Activated CD4-positive, alpha-beta T cell treated with anti-CD3 and anti-CD28 coated beads for 36 hours (primary cell): ENCODE results near the gene DACT2. TPM values are rescaled to one million over a fixed set of nuclear protein-coding genes. Genes with fewer than 3 reads are reported as not detected.
"Not testable (repeated sequence)": the region's sequence is repeated elsewhere in the genome, so short reads cannot be mapped to it uniquely, and the experiment has no call there.

Experiments
- ATAC-seq: fragments of 200-7000 bp; cut with Tn5 transposase; one replicate; pipeline ENCODE4 v1.10.0; 2021; ENCODE audit warnings: mild to moderate bottlenecking, moderate library complexity
- CTCF ChIA-PET: fragments of 350-600 bp; sonication (Branson Sonifier 250); formaldehyde crosslinking; loops from one replicate; lab custom pipeline; 2021; ENCODE audit warnings: antibody characterized with exemption; lab: Charles Lee
- POLR2A ChIA-PET: fragments of 350-600 bp; sonication (Branson Sonifier 250); formaldehyde crosslinking; loops from one replicate; lab custom pipeline; 2021; ENCODE audit warnings: antibody characterized with exemption, inconsistent platforms; lab: Charles Lee
- DNase-seq: peaks from one replicate; pipeline ENCODE4 v3.0.0-alpha.2; 2020
- H3K27ac Mint-ChIP-seq: one replicate; pipeline ENCODE4 v1.8.0; 2021; ENCODE audit warnings: mixed read lengths
- H3K27me3 Mint-ChIP-seq: one replicate; pipeline ENCODE4 v1.8.0; 2021; ENCODE audit warnings: mixed read lengths
- H3K36me3 Mint-ChIP-seq: one replicate; pipeline ENCODE4 v1.8.0; 2021; ENCODE audit warnings: low read depth, mixed read lengths
- H3K4me1 Mint-ChIP-seq: one replicate; pipeline ENCODE4 v1.8.0; 2021; ENCODE audit warnings: mixed read lengths
- H3K4me3 Mint-ChIP-seq: one replicate; pipeline ENCODE4 v1.8.0; 2021; ENCODE audit warnings: mild to moderate bottlenecking, moderate library complexity, mixed read lengths
- H3K9me3 Mint-ChIP-seq: one replicate; pipeline ENCODE4 v1.8.0; 2021; ENCODE audit warnings: low read depth, mixed read lengths
- intact Hi-C, 2 experiments: fragments of 100-400 bp; cut with DNase I in 1 of 2; cut with micrococcal nuclease in 1 of 2; formaldehyde crosslinking; loops; one replicate each; pipeline versions ENCODE4 v1.14.2 to v1.15.1; 2022 to 2024; cut with DNase I, micrococcal nuclease
- total RNA-seq, 2 experiments: library from RNA; stranded (reverse); gene quantifications; one replicate each; pipeline ENCODE4 v1.2.3, GENCODE V29; 2021

The DACT2 gene
- total RNA-seq, 2 experiments from 2014 or later: 0.39 to 0.50 TPM

GRCh38 chr6:168275168-168275567, 44.4 kb downstream of the DACT2 start:
- Mint-ChIP-seq H3K4me3 (no peak overlapping the region), H3K36me3 (no peaks in the 10 kb centered on the region), H3K27me3 (peaks cover 29% of the 10 kb centered on the region), H3K4me1 (no peaks in the 10 kb centered on the region), H3K9me3 (no peaks in the 10 kb centered on the region), H3K27ac (no peak overlapping the region)
- intact Hi-C loops: no loop called here
- DNase-seq (no peak), ATAC-seq (no peak)
- POLR2A ChIA-PET: no interaction called here
- CTCF ChIA-PET: no interaction called here

GRCh38 chr6:168274037-168274952, 45.3 kb downstream of the DACT2 start:
- Mint-ChIP-seq H3K9me3 (no peaks in the 10 kb centered on the region), H3K27ac (no peak overlapping the region), H3K4me1 (no peaks in the 10 kb centered on the region), H3K4me3 (no peak overlapping the region), H3K36me3 (no peaks in the 10 kb centered on the region), H3K27me3 (peaks cover 30% of the 10 kb centered on the region)
- intact Hi-C loops: no loop called here
- DNase-seq: no peak
- no peak for ATAC-seq
- ChIA-PET POLR2A (no interaction called here), CTCF (no interaction called here)

- Mint-ChIP-seq H3K9me3 (no peaks in the 10 kb centered on the region), H3K4me3 (no peak overlapping the region), H3K4me1 (no peaks in the 10 kb centered on the region), H3K27ac (no peak overlapping the region), H3K36me3 (no peaks in the 10 kb centered on the region), H3K27me3 (peaks cover 28% of the 10 kb centered on the region)
- ChIA-PET POLR2A (no interaction called here), CTCF (no interaction called here)
- DNase-seq (no peak), ATAC-seq (no peak)
- intact Hi-C loops: no loop called here
Measured at GRCh38 chr6:168273441-168274036, 46.0 kb downstream of the DACT2 start.

- ATAC-seq (no peak), DNase-seq (no peak)
- Mint-ChIP-seq H3K4me3 (no peak overlapping the region), H3K27ac (no peak overlapping the region), H3K27me3 (peaks cover 28% of the 10 kb centered on the region), H3K36me3 (no peaks in the 10 kb centered on the region), H3K4me1 (no peaks in the 10 kb centered on the region), H3K9me3 (no peaks in the 10 kb centered on the region)
- ChIA-PET POLR2A (interaction anchor here (0.6 kb wide), 1 partner anchor 1363 kb away, joined by 3 read pairs; no protein-coding TSS in a partner anchor), CTCF (no interaction called here)
- intact Hi-C loops: no loop called here
Measured at GRCh38 chr6:168272415-168273325, 46.9 kb downstream of the DACT2 start.

- ChIA-PET CTCF (interaction anchor here (0.6 kb wide), 1 partner anchor 363 kb away, joined by 3 read pairs; no protein-coding TSS in a partner anchor), POLR2A (no interaction called here)
- ATAC-seq: no peak
- Mint-ChIP-seq H3K27ac (no peak overlapping the region), H3K27me3 (peaks cover 26% of the 10 kb centered on the region), H3K36me3 (no peaks in the 10 kb centered on the region), H3K4me1 (no peaks in the 10 kb centered on the region), H3K9me3 (no peaks in the 10 kb centered on the region), H3K4me3 (no peak overlapping the region)
- no peak for DNase-seq
- intact Hi-C loops: no loop called here
Measured at GRCh38 chr6:168270274-168271172, 49.1 kb downstream of the DACT2 start.

- ATAC-seq (no peak), DNase-seq (no peak)
- H3K9me3 Mint-ChIP-seq: no peaks in the 10 kb centered on the region
- H3K4me3 Mint-ChIP-seq: no peak overlapping the region
- intact Hi-C loops: no loop called here
- ChIA-PET POLR2A (no interaction called here), CTCF (no interaction called here)
- H3K27me3 Mint-ChIP-seq: peaks cover 22% of the 10 kb centered on the region
- H3K27ac Mint-ChIP-seq: no peak overlapping the region
- H3K4me1 Mint-ChIP-seq: no peaks in the 10 kb centered on the region
- no peaks in the 10 kb centered on the region for H3K36me3 Mint-ChIP-seq
Measured at GRCh38 chr6:168269455-168270243, 49.9 kb downstream of the DACT2 start.

- no peak for ATAC-seq
- intact Hi-C loops: no loop called here
- H3K4me3 Mint-ChIP-seq: no peak overlapping the region
- peaks cover 17% of the 10 kb centered on the region for H3K27me3 Mint-ChIP-seq
- no peaks in the 10 kb centered on the region for H3K9me3 Mint-ChIP-seq
- no peaks in the 10 kb centered on the region for H3K36me3 Mint-ChIP-seq
- ChIA-PET POLR2A (no interaction called here), CTCF (no interaction called here)
- H3K27ac Mint-ChIP-seq: no peak overlapping the region
- H3K4me1 Mint-ChIP-seq: no peaks in the 10 kb centered on the region
- no peak for DNase-seq
Measured at GRCh38 chr6:168268755-168269154, 50.8 kb downstream of the DACT2 start.

GRCh38 chr6:168267779-168268178, 51.8 kb downstream of the DACT2 start:
- CTCF ChIA-PET, H3K4me1 Mint-ChIP-seq, H3K27ac Mint-ChIP-seq, H3K9me3 Mint-ChIP-seq, H3K4me3 Mint-ChIP-seq, DNase-seq, intact Hi-C loops, POLR2A ChIA-PET, H3K36me3 Mint-ChIP-seq, ATAC-seq, H3K27me3 Mint-ChIP-seq: not testable (repeated sequence)

GRCh38 chr6:168265827-168266815, 53.5 kb downstream of the DACT2 start:
- POLR2A ChIA-PET: no interaction called here
- no peaks in the 10 kb centered on the region for H3K36me3 Mint-ChIP-seq

More at GRCh38 chr6:168265827-168266815, 53.5 kb downstream of the DACT2 start:
- H3K4me1 Mint-ChIP-seq: no peaks in the 10 kb centered on the region
- no peak overlapping the region for H3K4me3 Mint-ChIP-seq
- no peak overlapping the region for H3K27ac Mint-ChIP-seq
- no peak for ATAC-seq
- no peaks in the 10 kb centered on the region for H3K9me3 Mint-ChIP-seq
- CTCF ChIA-PET: no interaction called here
- H3K27me3 Mint-ChIP-seq: peaks cover 6% of the 10 kb centered on the region
- intact Hi-C loops: no loop called here
- no peak for DNase-seq
